NCI-H526 treated with DMSO at 0.1 percent for 48 hours (cell line): ENCODE measurements around the gene DMC1.

Source experiments
- DNase-seq: peaks from one replicate; lab custom pipeline; 2025; lab: John Stamatoyannopoulos, UW

DMC1 gene

DNA sequence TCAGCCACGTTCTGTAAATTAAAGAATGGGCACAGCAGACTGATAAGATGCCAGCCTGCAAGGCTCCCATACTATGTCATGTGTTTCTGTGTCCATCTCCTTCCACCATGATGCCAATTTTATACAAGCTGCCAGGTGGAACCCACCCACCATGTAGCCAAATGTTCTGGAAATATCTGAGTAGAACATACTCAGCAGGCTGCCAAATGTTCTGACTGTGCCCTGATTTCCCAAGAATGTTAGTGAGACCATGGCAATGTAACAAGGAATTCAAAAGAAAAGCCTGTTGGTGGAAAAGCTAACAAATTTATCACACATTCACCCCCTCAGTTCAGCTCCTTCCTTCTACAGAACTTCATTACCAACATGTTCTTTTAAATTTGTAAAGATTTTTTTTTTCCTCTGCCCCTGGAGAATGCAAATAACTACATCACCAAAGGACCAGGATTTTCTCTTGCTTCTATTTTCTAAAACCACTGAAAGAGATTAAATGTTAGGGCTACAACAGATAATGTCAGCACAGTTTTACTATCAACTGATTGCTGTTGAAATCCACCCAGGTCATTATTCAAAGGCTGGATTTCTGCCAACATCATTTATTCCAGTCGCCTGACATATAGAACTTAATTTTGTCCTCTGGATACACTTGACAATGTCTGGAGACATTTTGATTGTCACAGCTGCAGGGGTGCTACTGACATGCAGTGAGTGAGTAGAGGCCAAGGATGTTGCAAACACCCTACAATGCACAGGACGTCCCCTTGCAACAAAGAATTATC, 3.1 kb downstream of the DMC1 start:
- DNase-seq, result no peak

GRCh38 chr22:38565441-38565840, 4.5 kb downstream of the DMC1 start:
- DNase-seq, result no peak

GRCh38 chr22:38564669-38565068, 5.3 kb downstream of the DMC1 start:
- no peak for DNase-seq

GRCh38 chr22:38554281-38554680, 15.7 kb downstream of the DMC1 start:
- DNase-seq, result no peak

DNA sequence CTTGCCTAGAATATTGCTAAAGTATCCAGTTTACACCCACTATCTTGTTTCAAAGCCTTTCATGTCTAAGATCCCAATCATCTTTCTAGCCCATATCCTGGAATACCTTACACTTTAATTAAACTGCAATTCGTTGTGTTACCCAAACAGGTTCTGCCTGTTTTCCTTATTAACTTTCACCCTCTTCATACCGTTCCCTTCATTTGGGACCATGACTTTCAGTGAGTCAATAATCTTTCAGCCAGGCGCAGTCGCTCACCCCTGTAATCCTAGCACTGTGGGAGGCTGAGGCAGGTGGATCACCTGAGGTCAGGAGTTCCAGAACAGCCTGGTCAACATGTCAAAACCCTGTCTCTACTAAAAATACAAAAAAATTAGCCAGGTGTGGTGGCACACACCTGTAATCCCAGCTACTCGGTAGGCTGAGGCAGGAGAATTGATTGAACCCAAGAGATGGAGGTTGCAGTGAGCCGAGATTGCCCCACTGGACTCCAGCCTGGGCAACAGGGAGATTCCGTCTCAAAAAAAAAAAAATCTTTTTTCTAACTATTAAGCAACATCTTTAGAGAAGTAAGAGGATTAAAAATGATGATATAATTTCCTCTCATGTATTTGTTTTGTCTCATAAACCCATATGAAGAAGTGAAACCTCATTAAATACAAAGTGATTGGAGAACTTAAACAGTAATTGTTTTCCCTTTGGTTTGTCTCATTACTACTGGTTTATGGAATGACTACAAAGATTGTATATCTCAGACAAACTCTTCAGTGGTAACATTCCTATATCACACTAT, 20.7 kb downstream of the DMC1 start:
- DNase-seq, result no peak

- DNase-seq, result no peak
Observed at GRCh38 chr22:38540701-38541100, 29.3 kb downstream of the DMC1 start.

- DNase-seq, result no peak
Observed at GRCh38 chr22:38531251-38531938, 38.6 kb downstream of the DMC1 start.

GRCh38 chr22:38524429-38524828, 45.6 kb downstream of the DMC1 start:
- no peak for DNase-seq

DNA sequence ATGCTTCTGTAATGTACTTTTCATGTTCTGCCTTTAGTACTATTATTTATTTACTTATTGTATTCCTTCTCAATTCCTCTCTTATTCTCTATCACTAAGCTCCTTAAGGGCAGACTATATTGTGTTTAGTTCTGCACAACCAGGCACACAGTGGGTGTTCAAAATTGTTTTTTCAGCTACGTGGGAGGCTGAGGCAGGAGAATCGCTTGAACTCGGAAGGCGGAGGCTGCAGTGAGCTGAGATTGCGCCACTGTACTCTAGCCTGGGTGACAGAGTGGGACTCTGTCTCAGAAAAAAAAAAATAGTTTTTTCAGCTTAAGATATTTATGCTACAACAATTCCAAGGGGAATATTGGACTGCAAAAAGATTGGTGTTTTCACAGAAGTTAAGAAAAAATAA, 46.5 kb downstream of the DMC1 start:
- DNase-seq, result no peak

DNA sequence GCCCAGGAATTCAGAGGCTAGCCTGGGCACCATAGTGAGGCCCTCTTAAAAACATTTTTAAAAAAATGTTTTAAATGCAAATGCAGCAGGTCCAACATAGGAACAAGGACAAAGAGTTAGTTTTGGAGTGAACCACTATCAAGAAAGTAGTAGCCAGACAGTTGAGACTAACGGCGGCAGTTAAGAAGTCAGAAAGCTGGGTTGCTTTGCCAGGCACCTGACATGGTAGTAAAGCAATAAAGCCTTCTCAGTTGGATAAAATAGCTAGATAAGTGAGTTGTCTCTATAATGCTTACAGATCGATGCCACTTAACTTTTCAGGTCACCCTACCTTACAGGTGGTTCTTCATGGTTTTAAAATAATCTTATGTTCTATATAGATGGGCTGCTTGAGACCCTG, 47.0 kb downstream of the DMC1 start:
- no peak for DNase-seq

- no peak for DNase-seq
Observed at GRCh38 chr22:38519453-38520250, 50.3 kb downstream of the DMC1 start.

- DNase-seq, result no peak
Observed at GRCh38 chr22:38518620-38519019, 51.4 kb downstream of the DMC1 start.

DNA sequence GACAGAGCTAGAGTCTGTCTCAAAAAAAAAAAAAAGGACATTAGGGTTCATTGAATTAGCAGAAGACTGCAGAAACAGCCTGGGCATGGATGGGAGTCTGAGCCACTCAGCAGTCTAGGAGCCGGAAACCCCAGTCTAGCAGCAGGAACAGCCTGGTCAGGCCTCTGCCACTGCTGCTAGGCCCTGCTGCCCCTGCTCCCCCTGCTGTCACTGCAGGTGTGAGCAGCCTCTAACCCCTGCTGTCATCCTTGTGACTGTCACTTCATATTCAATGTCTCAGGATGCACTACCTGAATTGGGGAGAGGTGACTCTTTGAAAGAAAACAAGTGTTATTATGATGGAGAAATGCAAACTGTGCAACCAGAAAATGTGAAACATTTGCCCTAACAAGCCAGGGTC, 56.9 kb downstream of the DMC1 start:
- DNase-seq, result no peak

DNA sequence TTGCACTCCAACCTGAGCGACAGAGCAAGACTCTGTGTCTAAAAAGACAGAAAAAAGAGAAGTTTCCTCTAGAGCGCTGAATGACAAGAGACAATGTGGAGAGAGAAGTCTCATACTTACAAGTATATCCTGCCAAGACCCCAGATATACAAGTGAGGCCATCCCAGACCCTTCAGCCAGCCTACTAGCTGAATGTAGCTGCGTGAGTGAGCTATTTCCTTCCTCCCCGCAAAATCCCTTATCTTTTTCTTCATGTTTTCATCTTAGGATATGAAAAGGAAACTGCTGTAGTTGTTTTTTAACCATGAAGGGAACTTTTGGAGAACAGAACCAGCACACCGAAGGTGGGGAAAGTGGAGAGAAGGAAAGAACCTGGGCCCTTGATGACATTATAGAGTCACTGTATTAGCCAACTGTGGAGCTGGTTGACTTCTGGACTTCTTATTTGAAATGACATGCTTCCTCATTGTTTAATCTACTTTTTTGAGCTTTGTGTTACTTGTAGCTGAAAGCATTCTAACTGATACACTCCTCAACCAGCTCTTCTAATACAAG, 59.5 kb downstream of the DMC1 start:
- no peak for DNase-seq

DNA sequence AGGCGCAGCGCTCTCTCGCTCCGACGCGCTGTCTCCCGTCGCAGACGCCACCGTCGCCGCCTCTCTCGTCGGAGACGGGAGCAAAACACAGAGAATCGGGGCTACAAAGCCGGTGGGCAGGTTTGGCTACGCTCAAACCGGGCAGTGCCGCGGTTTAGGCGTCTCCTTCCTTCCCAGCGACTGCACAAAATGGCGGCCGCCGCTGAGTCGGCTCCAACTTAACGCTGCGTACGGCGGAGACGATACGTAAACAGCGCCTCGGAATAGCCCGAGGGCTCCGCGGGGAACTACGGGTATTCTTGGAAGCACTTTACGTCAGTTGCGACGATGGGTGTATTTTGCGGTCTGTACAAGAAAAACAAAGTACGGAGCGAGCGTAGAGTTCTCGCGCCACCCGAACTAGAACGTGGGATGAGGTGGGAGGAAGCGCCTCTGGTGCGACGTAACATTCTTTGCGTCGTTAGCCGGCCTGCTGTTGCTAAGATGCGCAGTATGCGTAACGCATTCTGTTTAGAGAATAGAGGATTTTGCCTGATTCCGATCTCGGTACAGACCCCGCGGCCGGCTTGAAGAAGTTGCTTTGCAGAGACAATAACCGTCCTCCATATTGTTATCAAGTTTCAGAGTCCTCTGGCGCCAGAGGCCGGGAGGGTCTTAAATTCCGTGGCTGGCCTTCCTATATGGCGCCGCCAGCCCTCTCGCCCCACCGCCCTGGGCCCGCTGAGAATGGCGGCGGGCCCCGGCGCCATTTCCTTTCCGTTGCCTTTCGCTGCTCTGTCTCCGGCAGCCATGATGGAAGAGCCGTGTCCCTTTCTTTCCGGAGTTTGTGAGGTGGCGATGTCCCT, 63.6 kb downstream of the DMC1 start, which contains the start of gene DDX17:
TSS of gene DDX17 (minus strand) at position 194 of the 845 bp plus-strand sequence.
- peak; percentile 90 for DNase-seq

GRCh38 chr22:38505541-38506117, 64.4 kb downstream of the DMC1 start:
- DNase-seq, result no peak

DNA sequence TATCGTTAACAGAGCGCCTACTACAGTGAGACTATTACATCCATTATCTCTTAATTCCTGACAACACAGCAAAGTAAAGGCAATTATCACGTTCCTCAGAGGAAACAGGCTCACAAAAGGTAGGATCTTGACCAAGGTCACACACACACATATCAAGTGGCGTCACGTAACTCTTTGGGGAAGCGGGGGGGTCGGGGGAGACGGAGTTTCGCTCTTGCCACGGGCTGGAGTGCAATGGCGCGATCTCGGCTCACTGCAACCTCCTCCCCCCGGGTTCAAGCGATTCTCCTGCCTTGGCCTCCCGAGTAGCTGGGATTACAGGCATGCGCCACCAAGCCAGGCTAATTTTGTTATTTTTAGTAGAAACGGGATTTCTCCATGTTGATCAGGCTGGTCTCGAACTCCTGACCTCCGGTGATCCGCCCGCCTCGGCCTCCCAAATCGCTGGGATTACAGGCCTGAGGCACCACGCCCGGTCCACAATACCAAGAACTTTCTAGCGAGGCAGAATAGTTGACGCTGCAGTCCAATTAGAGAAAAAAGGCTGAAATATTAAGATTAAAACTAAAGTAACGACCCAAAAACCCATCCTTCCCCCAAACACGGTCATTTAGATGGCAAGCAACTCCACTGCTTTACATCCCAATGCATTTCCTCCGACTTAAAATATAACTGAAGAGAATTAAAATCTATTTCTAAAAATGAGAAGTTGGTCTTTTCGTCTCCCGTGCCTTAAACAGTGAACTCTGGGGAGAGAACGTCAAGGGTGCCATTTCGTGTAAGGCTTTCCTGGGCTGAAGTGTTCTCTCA, 65.0 kb downstream of the DMC1 start:
- DNase-seq, result no peak

- no peak for DNase-seq
Observed at GRCh38 chr22:38503021-38503420, 67.0 kb downstream of the DMC1 start.
